HTERT RPE-1 (cell line): ENCODE data around the gene XXYLT1.

ENCODE experiments used
- in situ Hi-C: fragments of 300-500 bp; cut with MboI; formaldehyde crosslinking; loops from 4 replicates; pipeline ENCODE4 v1.14.3; 2020; ENCODE audit warnings: low sequenced_read_pairs

The XXYLT1 gene

GRCh38 chr3:195209083-195209846 is 61.7 kb downstream of the XXYLT1 start:
- in situ Hi-C loops: no loop called here

GRCh38 chr3:195208631-195209030 is 62.3 kb downstream of the XXYLT1 start:
- in situ Hi-C loops: no loop called here

- in situ Hi-C loops: no loop called here
Measured at GRCh38 chr3:195208183-195208582, 62.8 kb downstream of the XXYLT1 start.

GRCh38 chr3:195207731-195208130 is 63.2 kb downstream of the XXYLT1 start:
- in situ Hi-C loops: no loop called here

GRCh38 chr3:195207056-195207455 is 63.9 kb downstream of the XXYLT1 start:
- in situ Hi-C loops: no loop called here

- in situ Hi-C loops: no loop called here
Measured at GRCh38 chr3:195204360-195205163, 66.4 kb downstream of the XXYLT1 start.

GRCh38 chr3:195203606-195204005 is 67.4 kb downstream of the XXYLT1 start:
- in situ Hi-C loops: no loop called here

- in situ Hi-C loops: no loop called here
Measured at GRCh38 chr3:195201295-195201694, 69.7 kb downstream of the XXYLT1 start.

- in situ Hi-C loops: no loop called here
Measured at GRCh38 chr3:195200010-195200822, 70.7 kb downstream of the XXYLT1 start.

- in situ Hi-C loops: no loop called here
Measured at GRCh38 chr3:195198426-195199346, 72.3 kb downstream of the XXYLT1 start.

GRCh38 chr3:195197765-195198425 is 73.1 kb downstream of the XXYLT1 start:
- in situ Hi-C loops: no loop called here

GRCh38 chr3:195196266-195196665 is 74.7 kb downstream of the XXYLT1 start:
- in situ Hi-C loops: no loop called here

GRCh38 chr3:195195321-195196209 is 75.4 kb downstream of the XXYLT1 start:
- in situ Hi-C loops: no loop called here

- in situ Hi-C loops: no loop called here
Measured at GRCh38 chr3:195194559-195195206, 76.3 kb downstream of the XXYLT1 start.

GRCh38 chr3:195191580-195191979 is 79.4 kb downstream of the XXYLT1 start:
- in situ Hi-C loops: no loop called here

GRCh38 chr3:195189821-195190220 is 81.1 kb downstream of the XXYLT1 start:
- in situ Hi-C loops: no loop called here

GRCh38 chr3:195188426-195188927 is 82.5 kb downstream of the XXYLT1 start:
- in situ Hi-C loops: no loop called here
